Liver (tissue), 3 donors: ENCODE results near the gene HTT-AS.

ENCODE experiments used
- CTCF ChIP-seq: fragments of 150-350 bp; IDR thresholded peaks from 2 replicates; pipeline ENCODE4 v1.5.1; 2017; ENCODE audit warnings: improper control_type of control experiment, low read depth, low read length; ENCODE audit not compliant: missing input control
- HNF4G ChIP-seq: IDR thresholded peaks from 2 replicates; pipeline ENCODE4 v1.6.1; 2016; ENCODE audit warnings: antibody characterized with exemption
- MAX ChIP-seq: IDR thresholded peaks from 2 replicates; pipeline ENCODE4 v1.6.1; 2016; ENCODE audit warnings: antibody characterized with exemption
- RAD21 ChIP-seq, 2 donors: IDR thresholded peaks; 2 replicates each; pipeline ENCODE4 v1.6.1; 2016; ENCODE audit warnings: antibody characterized with exemption in 2 of 2, mild to moderate bottlenecking in 2 of 2
- SP1 ChIP-seq: IDR thresholded peaks from 2 replicates; pipeline ENCODE4 v1.6.1; 2018; ENCODE audit warnings: antibody characterized with exemption, mild to moderate bottlenecking
- ZBTB33 ChIP-seq: IDR thresholded peaks from 2 replicates; pipeline ENCODE4 v1.6.1; 2016; ENCODE audit warnings: antibody characterized with exemption
- donor health status: healthy.
- donor health status: healthy.

- TF ChIP-seq CTCF (no peak), RAD21 (IDR thresholded peaks at IDR 0.05) (no peak), HNF4G (no peak), ZBTB33 (no peak), MAX (no peak), SP1 (no peak)
Observed at GRCh38 chr4:3060946-3061345, 13.4 kb downstream of the HTT-AS start.
